IMR-90 (cell line): Measurements from ENCODE around the gene HSH2D.

ENCODE experiments used
- BHLHE40 ChIP-seq: fragments of 150-350 bp; IDR thresholded peaks from 2 replicates; pipeline ENCODE4 v1.6.1; 2016; ENCODE audit warnings: mild to moderate bottlenecking, low read depth, low read length
- CTCF ChIP-seq: conservative IDR thresholded peaks from 2 replicates; pipeline ENCODE4 v1.5.1; 2012; ENCODE audit warnings: mild to moderate bottlenecking, low read depth, low read length, improper control_type of control experiment
- POLR2A ChIP-seq: IDR thresholded peaks from 2 replicates; pipeline ENCODE4 v1.6.1; 2012; ENCODE audit warnings: mild to moderate bottlenecking, low read depth, low read length
- RAD21 ChIP-seq: IDR thresholded peaks from 2 replicates; pipeline ENCODE4 v1.6.1; 2012; ENCODE audit warnings: low read length, improper control_type of control experiment
- USF2 ChIP-seq: fragments of 150-350 bp; IDR thresholded peaks from 2 replicates; pipeline ENCODE4 v1.6.1; 2017; ENCODE audit warnings: mild to moderate bottlenecking, antibody characterized with exemption, low read length, low read depth

GRCh38 chr19:16193466-16193865, 50.0 kb downstream of the HSH2D start:
- TF ChIP-seq POLR2A (no peak), CTCF (no peak), RAD21 (no peak), BHLHE40 (no peak), USF2 (no peak)
